ENCODE data around the gene DCUN1D1.
"Not testable (repeated sequence)": the region's sequence is repeated elsewhere in the genome, so short reads cannot be mapped to it uniquely, and the experiment has no call there.

DCUN1D1 gene

DNA sequence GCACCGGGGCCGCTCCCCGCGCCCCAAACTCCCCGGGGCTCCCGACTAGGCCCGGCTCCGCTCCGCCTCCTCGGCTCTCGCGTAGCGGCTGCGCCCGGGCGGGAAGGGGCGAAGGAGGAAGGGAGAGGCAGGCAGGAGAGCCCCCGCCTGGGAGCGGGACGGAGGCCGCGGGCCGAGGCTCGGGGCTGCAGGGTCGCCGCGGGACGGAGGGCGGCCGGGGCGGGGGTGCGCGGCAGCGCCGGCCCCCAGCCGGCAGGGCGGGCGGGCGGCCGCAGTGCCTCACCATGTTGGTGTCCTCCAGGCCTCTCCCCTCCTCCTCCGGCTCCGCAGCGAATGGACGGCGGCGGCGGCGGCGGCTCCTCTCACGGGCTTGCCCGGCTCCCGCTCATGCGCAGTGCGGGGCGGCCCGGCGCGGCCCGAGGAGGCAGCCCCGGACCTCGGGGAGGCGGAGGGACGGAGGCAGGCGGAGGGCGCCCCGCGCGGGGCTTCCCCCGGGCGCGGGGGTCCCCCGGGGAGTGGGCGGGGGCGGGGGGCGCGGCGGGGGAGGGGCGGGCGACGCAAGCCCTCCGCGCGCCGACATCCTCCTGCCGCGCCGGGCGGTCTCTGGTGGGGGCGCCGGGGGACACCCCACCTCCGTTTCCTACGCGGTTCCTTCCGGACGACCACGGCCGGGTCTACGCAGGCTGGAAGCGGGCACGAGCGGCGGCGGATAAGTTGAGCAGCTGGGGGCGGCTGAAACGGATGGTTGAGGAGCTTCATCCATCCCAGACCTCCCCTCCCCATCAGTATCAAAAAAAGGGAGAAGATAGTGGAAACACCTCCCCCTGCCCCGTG, at the start of gene DCUN1D1:
Gene DCUN1D1 (minus strand): TSS at position 335 of the 834 bp plus-strand sequence. CDS start 49 bp downstream, at position 286.
- peak; percentile 90 for DNase-seq

GRCh38 chr3:183028416-183028815, 48.1 kb upstream of the DCUN1D1 start:
- no peak for DNase-seq

- no peak for DNase-seq
Measured at GRCh38 chr3:183027276-183027675, 46.9 kb upstream of the DCUN1D1 start.

DNA sequence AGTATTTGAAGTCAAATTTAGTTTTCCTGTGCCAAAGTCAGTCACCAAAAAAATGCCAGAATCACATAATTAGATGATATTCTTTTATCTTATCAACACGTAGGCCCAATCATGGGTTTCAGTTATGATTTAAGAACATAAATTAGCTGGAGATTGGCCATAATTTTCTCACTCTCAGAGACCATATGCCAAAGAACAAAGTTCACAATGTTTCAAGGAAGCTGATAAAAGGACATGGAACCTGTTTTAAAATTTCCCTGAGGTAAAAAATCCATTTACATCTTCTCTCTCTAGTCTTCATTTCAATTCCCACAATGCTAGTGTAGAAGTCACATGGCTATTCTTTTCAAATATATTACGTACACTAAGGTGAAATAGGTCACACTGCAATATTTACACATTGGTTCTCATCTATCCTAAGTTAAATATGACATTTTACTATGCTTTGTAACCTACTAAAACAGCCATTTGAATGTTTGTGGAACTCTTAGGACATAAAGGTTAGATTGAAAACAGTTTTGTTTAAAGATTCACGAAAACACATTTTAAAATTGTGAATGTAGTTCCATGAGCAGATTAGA, 42.7 kb upstream of the DCUN1D1 start:
- no peak for DNase-seq

DNA sequence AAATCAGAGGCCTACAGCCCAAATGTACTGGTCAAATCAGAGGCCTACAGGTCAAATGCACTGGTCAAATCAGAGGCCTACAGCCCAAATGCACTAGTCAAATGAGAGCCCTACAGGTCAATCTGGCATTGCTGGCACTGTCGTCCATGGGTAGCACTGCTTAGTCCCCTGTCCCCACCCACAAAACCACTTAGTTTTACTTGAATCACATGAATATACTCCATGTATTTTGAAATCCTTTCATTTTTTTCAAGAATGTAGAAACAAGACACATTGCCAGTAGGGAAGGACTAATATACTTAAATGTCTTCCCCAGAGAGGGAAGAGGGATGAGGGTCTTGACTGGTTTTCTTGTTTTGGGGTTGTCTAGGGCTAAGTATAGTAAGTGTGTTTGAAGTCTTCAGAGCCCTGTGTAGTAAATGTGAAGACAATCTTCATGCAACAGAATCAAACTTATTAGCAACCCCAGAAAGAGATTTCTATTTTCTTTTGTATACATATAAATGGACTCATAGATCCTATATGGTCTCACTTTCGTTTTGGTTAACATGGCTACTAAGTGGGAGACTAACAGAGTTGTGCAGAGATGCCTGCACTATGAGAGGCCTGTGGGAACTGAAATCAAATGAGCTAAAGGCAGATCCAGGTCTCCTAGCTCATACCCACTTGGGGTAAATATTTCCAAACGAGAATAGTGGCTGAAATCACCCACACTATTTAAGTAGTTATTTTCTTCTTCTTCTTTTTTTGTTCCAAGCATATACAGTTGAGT, 38.3 kb upstream of the DCUN1D1 start:
- peak; percentile 1 for DNase-seq

DNA sequence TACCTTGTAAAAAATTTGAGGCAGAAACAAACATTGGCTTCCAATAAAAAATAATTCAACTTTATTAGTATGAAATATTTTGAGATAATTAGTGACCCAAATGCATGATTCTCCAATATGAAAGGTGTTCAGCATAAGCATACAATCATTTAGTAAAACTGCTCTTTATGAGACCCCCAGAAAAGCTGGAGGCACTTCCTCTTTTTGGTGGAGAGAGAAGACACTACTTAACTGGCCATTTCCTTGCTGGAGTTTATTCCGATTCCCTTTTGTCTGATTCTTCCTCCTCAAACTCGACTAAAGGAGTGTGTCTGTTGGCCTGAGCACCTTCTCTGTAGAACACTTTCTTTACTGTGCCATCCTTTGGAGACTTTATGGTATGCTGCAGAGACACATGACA, 34.8 kb upstream of the DCUN1D1 start:
- no peak for DNase-seq

DNA sequence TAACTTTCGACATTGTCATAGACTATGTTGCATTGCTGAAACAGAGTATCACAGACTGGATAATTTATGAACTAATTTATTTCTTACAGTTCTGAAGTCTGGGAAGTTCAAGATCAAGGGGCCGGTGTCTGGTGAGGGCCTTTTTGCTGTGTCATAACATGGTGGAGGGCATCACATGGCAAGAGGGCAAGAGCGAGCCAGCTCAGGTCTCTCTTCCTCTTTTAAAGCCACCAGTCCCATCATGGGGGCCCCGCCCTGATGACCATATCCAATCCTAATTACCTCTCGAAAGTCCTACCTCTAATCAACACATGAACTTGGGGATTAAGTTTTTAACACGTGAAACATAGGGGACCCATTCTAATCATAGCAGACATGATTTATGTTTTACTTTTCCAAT, 33.5 kb upstream of the DCUN1D1 start:
- no peak for DNase-seq

DNA sequence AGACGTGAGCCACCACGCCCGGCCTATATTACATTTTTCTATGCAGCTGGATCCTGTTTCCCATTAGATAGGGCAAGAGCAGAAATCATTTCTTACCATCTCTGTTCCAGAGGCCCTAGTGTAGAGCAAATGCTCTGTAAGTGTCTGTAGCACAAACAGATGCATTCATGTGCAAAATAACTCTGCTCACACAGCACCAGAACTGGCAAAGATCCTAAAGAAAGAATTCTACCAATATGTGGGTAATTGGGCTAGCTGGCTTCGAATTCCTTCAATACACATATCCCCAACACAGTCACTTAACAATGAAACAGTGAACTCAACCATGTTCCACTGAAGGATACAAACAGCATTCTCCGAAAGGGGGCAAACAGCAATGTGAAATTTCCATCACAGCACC, 32.7 kb upstream of the DCUN1D1 start:
- no peak for DNase-seq

GRCh38 chr3:183008800-183009199, 28.5 kb upstream of the DCUN1D1 start:
- DNase-seq, result no peak

DNA sequence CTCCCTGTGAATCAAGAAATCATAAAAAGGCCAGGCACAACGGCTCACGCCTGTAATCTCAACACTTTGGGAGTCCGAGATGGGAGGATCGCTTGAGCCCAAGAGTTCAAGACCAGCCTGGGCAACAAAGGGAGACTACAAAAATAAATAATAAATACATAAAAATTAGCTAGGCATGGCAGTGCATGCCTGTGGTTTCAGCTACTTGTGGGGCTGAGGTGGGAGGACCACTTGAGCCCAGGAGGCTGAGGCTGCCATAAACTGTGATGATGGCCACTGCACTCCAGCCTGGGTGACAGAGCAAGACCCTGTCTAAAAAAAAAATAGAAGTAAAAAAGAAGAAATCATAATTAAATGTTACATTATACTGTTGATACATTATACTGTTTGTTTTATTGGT, 28.0 kb upstream of the DCUN1D1 start:
- DNase-seq, result no peak

- no peak for DNase-seq
Measured at GRCh38 chr3:183006396-183007002, 26.2 kb upstream of the DCUN1D1 start.

DNA sequence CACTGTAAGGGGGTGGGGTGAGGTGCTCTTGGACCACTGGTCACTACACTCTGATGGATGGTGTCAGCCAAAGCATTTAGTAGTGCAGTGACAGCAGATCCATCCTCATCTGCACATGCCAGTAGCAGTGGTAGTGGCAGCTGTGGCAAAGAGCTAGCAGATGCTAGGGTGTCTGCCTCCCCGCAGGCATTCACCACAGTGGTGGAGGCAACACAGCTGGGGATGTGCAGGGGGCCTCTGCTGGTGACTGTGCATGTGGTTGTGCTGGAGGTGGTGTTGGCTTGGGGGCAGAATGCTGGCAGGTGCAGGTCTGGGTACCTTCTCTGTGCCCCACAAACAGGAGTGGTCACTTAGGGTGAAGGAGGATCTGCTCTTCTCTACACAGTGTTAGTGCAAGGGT, 19.4 kb upstream of the DCUN1D1 start:
- DNase-seq, result no peak

DNA sequence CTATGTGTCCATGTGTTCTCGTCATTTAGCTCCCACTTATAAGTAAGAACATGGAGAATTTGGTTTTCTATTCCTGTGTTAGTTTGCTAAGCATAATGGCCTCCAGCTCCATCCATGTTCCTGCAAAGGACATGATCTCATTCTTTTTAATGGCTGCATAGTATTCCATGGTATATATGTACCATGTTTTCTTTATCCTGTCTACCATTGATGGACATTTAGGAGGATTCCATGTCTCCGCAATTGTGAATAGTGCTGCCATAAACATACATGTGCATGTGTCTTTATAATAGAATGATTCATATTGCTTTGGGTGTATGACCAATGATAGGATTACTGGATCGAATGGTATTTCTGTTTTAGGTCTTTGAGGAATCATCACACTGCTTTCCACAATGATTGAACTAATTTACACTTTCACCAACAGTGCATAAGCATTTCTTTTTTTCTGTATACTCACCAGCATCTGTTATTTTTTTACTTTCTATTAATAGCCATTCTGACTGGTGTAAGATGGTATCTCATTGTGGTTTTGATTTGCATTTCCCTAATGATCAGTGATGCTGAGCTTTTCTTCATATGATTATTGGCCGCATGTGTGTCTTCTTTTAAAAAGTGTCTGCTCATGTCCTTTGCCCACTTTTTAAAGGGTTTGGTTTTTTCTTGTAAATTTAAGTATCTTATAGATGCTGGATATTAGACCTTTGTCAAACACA, 13.3 kb upstream of the DCUN1D1 start:
- DNase-seq, result not testable (repeated sequence)

- no peak for DNase-seq
Measured at GRCh38 chr3:182989566-182989965, 9.2 kb upstream of the DCUN1D1 start.

DNA sequence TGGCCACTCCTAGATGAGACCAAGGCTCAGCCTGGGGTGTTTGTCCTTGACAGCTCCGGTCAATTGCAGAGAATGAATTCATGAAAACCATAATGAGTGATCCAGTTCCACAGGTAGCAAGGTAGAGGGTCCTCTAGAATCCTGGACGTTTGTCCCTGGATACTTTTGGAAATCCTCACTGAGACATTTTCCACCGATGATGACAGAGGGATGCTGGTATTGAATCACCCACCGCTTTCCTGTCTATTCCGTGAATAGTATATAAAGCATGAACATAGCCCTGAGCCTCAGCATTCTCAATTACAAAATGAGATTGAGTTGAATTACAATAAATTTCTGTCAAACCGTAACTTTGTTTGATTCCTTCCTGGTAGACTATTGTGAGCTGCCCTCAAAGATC, 5.7 kb upstream of the DCUN1D1 start:
- no peak for DNase-seq

GRCh38 chr3:182983876-182984275, 3.5 kb upstream of the DCUN1D1 start:
- no peak for DNase-seq

GRCh38 chr3:182981038-182981380, 671 bp upstream of the DCUN1D1 start:
- no peak for DNase-seq

- DNase-seq, result peak; percentile 24
Measured at GRCh38 chr3:182979674-182980191, 605 bp downstream of the DCUN1D1 start.

- DNase-seq, result peak; percentile 2
Measured at GRCh38 chr3:182979103-182979673, 1.1 kb downstream of the DCUN1D1 start.

GRCh38 chr3:182978387-182978786, 2.0 kb downstream of the DCUN1D1 start:
- DNase-seq, result no peak

GRCh38 chr3:182973047-182973446, 7.3 kb downstream of the DCUN1D1 start:
- DNase-seq, result no peak

DNA sequence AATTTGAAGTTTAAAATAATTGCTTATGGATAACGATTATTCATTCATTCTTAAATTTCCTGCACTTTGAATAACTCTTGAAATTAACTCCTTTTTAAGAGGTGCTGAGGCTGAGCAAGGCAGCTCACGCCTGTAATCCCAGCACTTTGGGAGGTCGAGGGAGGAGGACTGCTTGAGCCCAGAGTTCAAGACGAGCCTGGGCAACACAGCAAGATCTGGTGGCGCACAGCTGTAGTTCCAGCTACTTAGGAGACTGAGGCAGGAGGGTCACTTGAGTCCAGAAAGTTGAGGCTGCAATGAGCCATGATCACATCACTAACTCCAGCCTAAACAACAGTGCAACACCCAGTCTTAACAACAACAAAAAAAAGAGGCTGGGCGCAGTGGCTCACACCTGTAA, 8.0 kb downstream of the DCUN1D1 start:
- no peak for DNase-seq

Measured in CD4-positive, alpha-beta T cell treated with Interleukin-21 for 1 hour (primary cell).